GM21723 (cell line): ENCODE measurements around the gene NGB.
"Not testable (repeated sequence)": the region's sequence is repeated elsewhere in the genome, so short reads cannot be mapped to it uniquely, and the experiment has no call there.

Experiments used
- ATAC-seq: cut with Tn5 transposase; IDR thresholded peaks from one replicate; pipeline ENCODE4 v1.9.1; 2021; ENCODE audit warnings: mild to moderate bottlenecking, moderate library complexity; ENCODE audit not compliant: unreplicated experiment

The NGB gene, protein sequence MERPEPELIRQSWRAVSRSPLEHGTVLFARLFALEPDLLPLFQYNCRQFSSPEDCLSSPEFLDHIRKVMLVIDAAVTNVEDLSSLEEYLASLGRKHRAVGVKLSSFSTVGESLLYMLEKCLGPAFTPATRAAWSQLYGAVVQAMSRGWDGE

DNA sequence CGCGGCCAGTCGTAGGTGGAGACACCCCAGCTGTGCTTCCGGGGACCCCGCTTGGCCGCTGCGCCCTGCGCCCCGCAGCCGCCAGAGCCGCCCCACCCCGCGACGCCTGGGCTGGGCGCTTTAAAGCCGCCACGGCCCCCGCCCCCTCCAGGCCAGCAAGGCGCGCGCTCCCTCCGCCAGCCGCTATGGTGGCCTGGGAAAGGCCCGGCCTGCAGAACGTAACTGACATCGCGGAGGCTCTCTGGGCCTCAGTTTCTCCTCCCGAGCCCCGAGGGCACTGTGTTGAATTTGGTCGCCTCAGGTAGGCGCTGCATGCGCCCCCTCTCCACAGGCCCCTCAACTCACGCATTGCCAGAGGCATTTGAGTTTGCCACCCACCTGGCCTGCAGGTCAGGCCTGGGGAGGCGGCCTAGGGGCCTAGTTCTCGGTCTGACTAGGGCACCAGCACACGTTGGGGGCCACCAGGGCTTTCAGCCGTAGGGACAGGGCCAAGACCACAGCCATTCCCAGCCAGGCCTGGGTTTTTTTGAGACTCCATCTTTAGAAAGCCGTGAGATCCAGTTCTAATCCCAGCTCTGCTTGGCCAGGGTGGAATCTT is at the start of gene NGB:
Gene NGB (minus strand): TSS at position 94 of the 598 bp plus-strand sequence. CDS start 269 bp downstream, outside the sequence.
- no peak for ATAC-seq

DNA sequence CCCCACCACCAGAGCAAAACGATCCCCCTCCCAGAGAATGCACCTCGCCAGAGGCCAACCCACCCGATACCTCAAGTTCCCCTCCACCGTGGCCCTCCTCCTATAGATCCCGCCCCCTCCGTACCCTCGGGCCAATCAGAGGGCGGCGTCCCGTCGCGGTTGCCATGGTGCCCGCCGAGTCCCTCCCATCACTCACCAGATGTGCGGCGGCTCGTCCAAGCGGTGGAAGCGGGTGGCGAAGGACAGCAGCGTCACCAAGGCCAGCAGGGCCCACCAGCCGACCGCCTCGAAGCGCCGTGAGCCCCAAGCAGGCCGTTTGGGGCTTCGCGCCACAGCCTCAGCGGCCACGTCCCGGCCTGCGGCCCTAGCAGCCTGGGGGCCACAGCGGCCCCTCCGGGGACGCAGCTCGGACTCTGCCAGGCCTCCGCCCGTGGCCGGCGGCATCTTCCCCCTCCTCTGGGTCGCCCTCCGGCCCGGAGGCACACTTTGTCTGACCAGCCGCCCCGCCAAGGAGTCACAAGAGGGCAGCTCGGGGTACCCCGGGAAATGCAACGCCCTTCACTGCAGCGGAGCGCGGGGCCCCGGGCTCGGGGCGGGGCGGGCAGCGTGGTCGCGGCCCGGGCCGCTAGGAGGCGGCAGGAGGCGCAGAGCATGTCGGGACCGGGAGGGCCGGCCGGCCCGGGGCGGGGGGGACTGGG is 49.4 kb upstream of the NGB start, which contains the start of gene POMT2:
Gene POMT2 (minus strand): TSS at position 646 of the 698 bp plus-strand sequence. CDS start 202 bp downstream, at position 444.
- peak; percentile 70 for ATAC-seq

- ATAC-seq = no peak
Measured at GRCh38 chr14:77319422-77319821, 48.4 kb upstream of the NGB start.

GRCh38 chr14:77318756-77319155 is 47.8 kb upstream of the NGB start:
- ATAC-seq = not testable (repeated sequence)

- no peak for ATAC-seq
Measured at GRCh38 chr14:77318006-77318553, 47.1 kb upstream of the NGB start.

GRCh38 chr14:77316872-77317301 is 45.9 kb upstream of the NGB start:
- no peak for ATAC-seq

DNA sequence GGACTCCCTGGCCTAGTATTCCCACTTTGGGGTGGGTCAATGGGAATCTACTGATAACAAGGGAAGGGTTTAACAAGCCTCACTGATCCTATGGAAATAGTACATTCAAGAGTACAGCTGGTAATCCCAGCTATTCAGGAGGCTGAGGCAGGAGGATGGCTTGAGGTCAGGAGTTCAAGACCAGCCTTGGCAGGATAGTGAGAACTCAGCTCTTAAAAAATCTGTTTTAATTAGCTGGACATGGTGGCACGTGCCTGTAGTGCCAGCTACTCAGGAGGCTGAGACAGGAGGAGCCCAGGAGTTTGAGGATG is 45.1 kb upstream of the NGB start:
- no peak for ATAC-seq

- ATAC-seq = no peak
Measured at GRCh38 chr14:77314539-77315457, 43.8 kb upstream of the NGB start.

DNA sequence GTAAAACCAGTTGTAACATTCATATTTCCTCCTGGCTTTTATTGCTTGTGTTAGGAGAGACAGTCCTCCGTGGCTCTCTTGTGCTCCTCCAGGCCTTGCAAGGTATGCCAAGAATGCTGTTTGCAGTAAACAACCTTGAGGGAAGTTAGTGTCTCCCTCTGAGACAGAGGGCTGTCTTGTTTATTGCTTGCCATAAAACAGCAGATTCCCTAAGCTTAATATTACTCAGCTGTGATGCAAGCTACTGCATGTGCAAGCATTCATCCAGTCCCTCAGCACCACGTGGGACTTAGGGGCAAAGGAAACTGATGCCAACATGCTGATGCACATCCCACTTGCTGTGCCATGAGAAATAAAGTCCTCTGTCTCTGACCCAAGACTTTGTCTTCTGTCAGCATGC is 43.0 kb upstream of the NGB start:
- no peak for ATAC-seq

DNA sequence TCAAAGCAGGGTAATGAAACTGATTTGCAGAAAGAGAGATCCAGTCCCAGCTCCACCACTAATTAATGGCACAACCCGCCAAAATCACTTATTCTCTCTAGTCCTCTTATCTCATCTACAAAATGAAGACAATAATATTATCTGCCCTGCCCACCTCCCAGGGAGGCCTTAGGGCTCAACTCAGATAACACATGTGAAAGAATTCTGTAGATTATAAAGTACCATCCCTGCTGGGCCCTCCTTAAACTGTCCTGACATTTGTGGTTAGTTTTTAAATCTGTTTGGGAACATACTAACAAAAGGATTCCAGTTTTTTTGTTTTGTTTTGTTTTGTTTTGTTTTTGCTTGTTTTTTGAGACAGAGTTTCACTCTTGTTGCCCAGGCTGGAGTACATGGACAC is 42.4 kb upstream of the NGB start:
- no peak for ATAC-seq

DNA sequence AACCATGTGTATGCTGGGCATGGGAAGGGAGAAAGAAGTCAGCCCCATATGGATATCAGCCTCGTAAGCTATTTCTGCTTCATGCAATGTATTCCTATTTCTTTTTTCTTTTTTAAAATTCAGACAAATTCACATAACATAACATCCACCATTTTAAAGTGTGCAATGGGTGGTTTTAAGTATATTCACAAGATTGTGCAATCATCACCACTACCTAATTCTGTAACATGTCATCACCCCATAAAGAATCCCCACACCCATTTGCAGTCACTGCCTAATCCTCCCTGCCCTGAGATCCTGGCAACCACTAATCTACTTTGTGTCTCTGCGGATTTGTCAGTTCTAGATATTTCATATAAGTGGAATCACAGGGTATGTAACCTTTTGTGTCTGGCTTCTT is 40.2 kb upstream of the NGB start:
- ATAC-seq = no peak

DNA sequence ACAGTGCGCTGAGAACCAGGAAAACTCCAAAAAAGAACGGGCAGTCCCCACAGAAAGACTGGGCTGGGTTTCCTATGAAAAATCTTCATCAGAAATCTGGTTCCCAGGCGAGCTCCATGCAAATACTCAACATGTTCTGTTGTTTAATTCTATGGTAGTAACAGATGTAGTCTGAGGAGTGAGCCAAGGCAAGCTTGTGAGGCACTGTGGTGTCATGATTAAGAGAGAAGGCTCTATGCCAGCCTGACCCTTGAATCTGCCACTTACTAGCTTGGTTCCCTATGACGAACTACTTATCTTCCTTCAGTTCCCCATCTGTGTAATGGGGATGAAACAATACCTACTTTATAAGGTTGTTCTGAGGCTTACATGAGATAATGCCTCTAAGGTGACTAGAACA is 39.0 kb upstream of the NGB start:
- ATAC-seq = no peak

DNA sequence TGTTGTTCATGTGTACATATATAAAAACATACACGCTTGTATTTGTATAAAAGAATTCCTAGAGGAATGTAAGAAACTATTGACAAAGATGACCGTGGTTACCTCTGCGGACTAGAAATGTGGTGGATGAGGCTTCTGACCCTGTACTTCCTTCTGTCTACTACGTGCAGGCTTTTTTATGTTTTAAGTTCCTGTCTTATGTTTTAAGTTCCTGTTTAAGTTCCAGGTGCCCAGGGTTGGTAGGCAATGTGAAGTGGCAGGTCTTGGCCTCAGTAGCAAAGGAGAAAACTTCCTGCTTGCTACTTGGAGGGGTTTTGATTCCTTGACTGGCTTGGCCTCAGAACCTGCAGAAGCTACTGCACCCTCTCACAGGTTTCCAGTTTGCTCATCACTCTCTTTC is 38.1 kb upstream of the NGB start:
- no peak for ATAC-seq

- ATAC-seq = no peak
Measured at GRCh38 chr14:77306851-77307496, 36.0 kb upstream of the NGB start.

DNA sequence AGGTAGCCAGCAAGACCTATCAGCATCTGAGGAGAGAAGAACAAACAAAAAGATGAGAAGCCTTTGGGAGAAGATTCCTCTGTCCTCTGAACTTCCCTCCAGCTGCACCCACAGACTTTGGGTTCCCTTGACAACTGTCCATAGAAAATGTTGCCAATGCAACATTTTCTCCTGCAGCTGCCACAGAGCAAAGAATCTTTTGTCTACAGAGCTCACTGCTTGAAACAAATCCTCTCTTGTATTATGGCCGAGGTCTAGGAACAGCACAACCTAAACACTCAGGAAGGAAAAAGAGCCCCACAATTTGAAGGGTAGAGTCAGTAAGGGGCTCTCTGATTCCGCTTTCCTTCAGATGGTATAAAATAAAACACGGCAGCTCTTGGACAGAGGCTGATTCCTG is 35.4 kb upstream of the NGB start:
- ATAC-seq = no peak

- ATAC-seq = no peak
Measured at GRCh38 chr14:77305696-77306095, 34.7 kb upstream of the NGB start.

GRCh38 chr14:77303417-77304156 is 32.6 kb upstream of the NGB start:
- peak; percentile 56 for ATAC-seq

GRCh38 chr14:77302926-77303325 is 31.9 kb upstream of the NGB start:
- no peak for ATAC-seq

DNA sequence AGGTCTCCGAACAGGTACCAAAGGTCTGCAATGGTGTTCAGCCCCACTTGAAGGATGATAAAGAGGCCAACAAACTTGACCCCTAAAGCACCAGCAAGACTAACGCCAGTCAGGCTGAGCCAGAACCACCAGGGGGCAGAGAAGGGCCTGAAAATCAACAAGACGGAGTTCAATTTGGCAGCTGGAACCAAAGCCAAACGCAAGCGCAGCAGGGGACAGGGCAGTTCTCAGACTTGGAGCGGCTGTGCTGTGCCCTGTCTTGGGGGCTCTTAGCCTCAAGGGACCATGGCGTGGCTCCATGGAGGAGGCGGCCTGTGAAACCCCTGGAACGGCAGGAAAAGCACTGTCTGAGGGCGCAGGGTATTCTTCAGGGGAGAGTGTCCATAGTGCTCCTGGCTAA is 30.1 kb upstream of the NGB start:
- no peak for ATAC-seq

- no peak for ATAC-seq
Measured at GRCh38 chr14:77299771-77300170, 28.8 kb upstream of the NGB start.
